LNCaP clone FGC (cell line): ENCODE data around the gene UBE2O.

Experiments
- DNase-seq: peaks from one replicate; pipeline ENCODE4 v3.0.0-alpha.2; 2011; ENCODE audit warnings: low read depth
- H3K4me3 ChIP-seq: 2 replicates; pipeline ENCODE4 v1.5.1; 2011; ENCODE audit warnings: mild to moderate bottlenecking, low read depth, low read length, control low read depth
- TF ChIP-seq, protein P1 (sequence below): IDR thresholded peaks from 2 replicates; pipeline ENCODE4 v1.5.1; 2012; ENCODE audit warnings: mild to moderate bottlenecking; ENCODE audit not compliant: control insufficient read depth, insufficient read depth; ENCODE audit errors: extremely low read depth

The UBE2O gene

DNA sequence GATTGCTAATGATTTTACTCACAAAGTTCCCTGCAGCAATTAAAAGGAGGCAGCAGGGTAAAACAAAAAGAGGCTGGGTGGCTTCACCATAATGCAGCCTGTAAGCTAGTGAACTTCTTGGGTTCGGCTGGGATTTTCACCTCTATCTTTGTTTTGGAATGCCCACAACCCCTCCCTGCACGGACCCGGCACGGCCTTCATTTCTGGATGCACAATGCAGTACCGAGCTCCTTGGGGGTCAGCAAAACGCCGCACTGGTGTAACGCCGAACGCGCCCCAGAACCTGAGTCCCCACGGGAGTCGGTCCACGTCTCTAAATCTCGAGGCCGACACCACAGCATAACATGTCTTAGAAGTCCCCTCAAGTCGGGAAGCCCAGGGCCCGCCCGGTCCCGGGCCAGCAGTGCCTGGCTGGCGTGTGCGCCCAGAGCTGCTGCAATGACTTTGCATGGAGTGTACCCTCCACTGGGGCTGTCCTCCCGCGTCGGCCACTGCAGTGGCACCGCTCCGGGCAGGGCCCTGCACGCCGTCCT lies 759 bp downstream of the UBE2O start:
- TF ChIP-seq, protein P1, sequence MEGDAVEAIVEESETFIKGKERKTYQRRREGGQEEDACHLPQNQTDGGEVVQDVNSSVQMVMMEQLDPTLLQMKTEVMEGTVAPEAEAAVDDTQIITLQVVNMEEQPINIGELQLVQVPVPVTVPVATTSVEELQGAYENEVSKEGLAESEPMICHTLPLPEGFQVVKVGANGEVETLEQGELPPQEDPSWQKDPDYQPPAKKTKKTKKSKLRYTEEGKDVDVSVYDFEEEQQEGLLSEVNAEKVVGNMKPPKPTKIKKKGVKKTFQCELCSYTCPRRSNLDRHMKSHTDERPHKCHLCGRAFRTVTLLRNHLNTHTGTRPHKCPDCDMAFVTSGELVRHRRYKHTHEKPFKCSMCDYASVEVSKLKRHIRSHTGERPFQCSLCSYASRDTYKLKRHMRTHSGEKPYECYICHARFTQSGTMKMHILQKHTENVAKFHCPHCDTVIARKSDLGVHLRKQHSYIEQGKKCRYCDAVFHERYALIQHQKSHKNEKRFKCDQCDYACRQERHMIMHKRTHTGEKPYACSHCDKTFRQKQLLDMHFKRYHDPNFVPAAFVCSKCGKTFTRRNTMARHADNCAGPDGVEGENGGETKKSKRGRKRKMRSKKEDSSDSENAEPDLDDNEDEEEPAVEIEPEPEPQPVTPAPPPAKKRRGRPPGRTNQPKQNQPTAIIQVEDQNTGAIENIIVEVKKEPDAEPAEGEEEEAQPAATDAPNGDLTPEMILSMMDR, result no peak
- DNase-seq, result no peak
- H3K4me3 ChIP-seq, result peak overlapping the region; percentile 67

DNA sequence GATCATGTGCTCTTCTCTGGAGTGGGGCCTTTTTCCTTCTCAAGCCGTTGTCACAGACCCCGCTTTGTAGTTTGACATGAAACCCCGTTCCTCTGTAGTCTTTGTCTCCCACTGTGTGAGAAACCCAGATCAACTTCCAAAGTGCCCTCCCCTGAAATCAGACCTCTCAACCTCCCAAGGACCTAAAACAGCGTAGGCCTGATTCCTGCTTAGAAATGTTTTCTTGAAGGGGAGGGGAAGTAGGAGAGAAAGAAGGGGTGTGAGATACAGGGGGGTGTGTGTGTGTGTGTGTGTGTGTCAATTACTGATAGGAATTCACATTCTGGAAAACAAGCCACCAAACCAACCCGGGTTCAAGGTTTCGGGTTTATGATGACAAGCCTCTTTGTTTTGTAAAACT lies 1.4 kb downstream of the UBE2O start:
- no peak for DNase-seq
- TF ChIP-seq, protein P1, result no peak
- H3K4me3 ChIP-seq, result peak overlapping the region; percentile 67

DNA sequence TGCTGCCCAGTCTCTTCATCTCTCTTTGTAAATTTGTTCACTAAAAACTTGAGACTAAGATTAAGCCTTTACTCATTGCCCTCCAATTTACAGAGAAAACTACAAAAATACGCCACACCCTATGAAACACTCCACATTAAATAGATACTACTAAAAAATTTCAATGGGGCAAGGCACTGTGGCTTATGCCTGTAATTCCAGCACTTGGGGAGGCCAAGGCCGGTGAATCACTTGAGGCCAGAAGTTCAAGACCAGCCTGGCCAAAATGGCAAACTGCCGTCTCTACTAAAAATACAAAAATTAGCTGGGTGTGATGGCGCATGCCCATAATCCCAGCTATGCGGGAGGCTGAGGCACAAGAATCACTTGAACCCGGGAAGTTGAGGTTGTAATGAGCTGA lies 3.8 kb downstream of the UBE2O start:
- no peak for DNase-seq
- no peak overlapping the region for H3K4me3 ChIP-seq
- TF ChIP-seq, protein P1, result no peak

DNA sequence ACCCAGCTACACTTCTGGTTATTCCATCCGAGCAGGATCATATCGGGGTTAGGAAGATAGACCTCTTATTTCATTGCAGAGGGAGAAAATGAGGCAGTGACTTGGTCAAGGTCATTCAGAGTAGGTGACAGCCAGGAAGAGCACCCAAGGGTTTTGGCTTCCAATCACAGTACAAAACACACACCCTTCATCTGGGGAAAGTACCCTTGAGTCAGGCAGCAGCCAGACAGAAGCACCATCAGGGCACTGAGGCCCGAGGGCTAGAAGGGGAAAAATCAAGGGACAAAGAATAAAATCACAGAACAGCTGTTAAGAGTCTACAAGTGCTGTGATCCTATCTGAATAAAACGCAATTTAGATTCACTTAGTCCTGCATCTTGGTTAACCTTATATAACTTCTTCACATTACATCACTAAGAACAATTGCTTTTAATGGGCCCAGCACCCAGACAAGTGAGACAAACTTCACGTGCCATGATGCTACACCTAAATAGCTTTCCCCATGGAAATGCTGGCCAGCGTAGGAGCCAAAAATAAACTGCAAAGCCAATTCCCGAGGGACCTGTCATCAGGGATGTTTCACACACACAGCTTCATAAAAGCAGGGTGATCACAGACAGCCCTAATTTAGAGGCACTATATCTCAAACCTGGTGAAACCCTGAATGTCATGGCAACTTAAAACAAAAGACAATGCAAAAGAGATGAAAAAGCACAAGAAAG lies 4.9 kb downstream of the UBE2O start:
- TF ChIP-seq, protein P1, result no peak
- DNase-seq, result no peak
- no peak overlapping the region for H3K4me3 ChIP-seq

DNA sequence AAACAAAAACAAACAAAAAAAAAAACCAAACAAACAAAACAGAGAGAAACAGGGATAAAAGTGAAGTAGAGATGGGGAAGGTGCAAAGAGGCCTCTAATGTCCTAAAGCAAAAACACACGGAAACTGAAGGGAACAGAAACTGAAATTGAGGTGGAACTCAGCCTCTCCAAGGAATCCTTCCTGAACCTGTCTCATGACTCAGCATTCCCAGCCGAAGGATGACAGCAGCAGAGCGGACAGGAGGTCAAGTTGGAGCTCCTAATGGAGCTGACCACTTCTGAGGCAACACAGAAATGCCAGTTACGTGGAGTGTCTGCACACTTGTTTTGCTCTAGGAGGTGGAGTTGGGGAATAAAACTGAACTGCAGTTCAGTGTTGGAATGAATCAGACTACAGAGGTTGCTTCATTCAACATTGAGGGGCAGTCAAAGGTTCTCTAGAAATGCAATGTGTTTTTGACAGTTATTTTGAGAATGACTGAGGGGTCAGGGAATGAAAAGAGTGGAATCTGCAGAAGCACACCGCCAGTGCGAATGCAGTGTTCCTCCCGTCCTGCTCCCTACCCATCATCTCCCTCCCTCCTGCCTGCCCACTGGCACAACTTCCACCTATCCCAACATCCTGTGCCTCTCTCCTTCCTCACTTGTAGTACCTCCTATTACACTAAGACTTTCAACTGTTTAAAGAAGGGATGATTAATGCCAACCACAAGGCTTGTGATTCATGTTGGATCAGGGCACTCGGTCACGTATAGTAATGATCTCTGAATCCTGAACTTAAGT lies 6.3 kb downstream of the UBE2O start:
- TF ChIP-seq, protein P1, result no peak
- peak overlapping the region; percentile 27; the same call in 1 of the 2 replicates for H3K4me3 ChIP-seq
- DNase-seq, result no peak

DNA sequence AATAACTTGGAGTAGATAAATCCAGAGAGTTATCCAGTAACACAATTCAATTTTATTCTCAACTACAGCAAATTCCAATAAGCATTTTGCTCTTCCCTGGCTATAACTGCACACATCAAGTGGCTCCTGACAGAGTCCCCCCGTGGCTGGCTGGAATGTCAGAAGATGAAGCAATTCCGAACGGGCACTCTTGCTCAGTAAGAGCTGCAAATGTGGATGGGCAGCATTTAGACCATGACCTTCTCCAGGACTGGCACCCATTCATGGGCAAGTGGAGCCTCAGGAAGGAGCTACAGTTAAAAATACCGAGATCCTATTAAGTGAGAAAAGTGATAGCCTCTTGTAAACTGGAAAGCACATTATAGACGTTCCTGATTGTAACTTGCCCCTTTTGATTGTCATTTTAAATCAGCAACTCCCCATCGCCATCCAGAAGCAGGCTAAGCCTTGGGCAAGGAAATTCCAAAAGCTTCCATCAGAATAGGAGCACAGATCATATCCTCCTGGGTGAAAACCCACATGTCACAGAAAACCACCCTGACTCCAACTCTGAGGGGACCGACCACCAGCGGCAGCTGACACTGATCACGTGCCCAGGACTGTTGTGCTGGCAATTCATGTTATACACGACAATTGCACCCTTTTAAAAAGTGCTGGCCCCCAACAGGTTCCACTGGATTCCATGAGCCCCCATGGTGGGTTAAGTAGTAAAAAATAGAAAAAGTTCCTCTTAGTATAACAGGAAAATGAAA lies 7.1 kb downstream of the UBE2O start:
- DNase-seq, result no peak
- H3K4me3 ChIP-seq, result peak overlapping the region; percentile 27; the same call in 1 of the 2 replicates
- TF ChIP-seq, protein P1, result no peak
